Smooth muscle cell (in vitro differentiated cells): ENCODE data around the gene PRXL2A. TPM values are rescaled to one million over a fixed set of nuclear protein-coding genes. Genes with fewer than 3 reads are reported as not detected.

Experiments
- DNase-seq: peaks from one replicate; lab custom pipeline; 2025; ENCODE audit not compliant: unreplicated experiment; lab: John Stamatoyannopoulos, UW
- H2AFZ ChIP-seq: fragments of 200-600 bp; sonication (generic); 2 replicates; pipeline ENCODE4 v1.6.0; 2016; ENCODE audit warnings: antibody characterized with exemption, low read depth, mild to moderate bottlenecking
- H3F3A ChIP-seq: fragments of 200-600 bp; sonication (generic); 2 replicates; pipeline ENCODE4 v1.6.0; 2017; ENCODE audit warnings: antibody characterized with exemption, low read depth
- H3K27ac ChIP-seq: fragments of 200-600 bp; sonication (generic); 2 replicates; pipeline ENCODE4 v1.5.1; 2016; ENCODE audit warnings: low read depth, mild to moderate bottlenecking
- H3K27me3 ChIP-seq: fragments of 200-600 bp; sonication (generic); 2 replicates; pipeline ENCODE4 v1.6.1; 2016; ENCODE audit warnings: low read depth, mild to moderate bottlenecking
- H3K36me3 ChIP-seq: fragments of 200-600 bp; sonication (generic); 2 replicates; pipeline ENCODE4 v1.5.1; 2016; ENCODE audit warnings: low read depth
- H3K4me1 ChIP-seq: fragments of 200-600 bp; sonication (generic); 2 replicates; pipeline ENCODE4 v1.5.1; 2016; ENCODE audit warnings: low read depth
- H3K4me2 ChIP-seq: fragments of 200-600 bp; sonication (generic); 2 replicates; pipeline ENCODE4 v1.6.0; 2016; ENCODE audit warnings: mild to moderate bottlenecking
- H3K4me3 ChIP-seq: fragments of 200-600 bp; sonication (generic); 2 replicates; pipeline ENCODE4 v1.5.1; 2016; ENCODE audit warnings: mild to moderate bottlenecking
- H3K79me2 ChIP-seq: fragments of 200-600 bp; sonication (generic); 2 replicates; pipeline ENCODE4 v1.6.0; 2016; ENCODE audit warnings: low read depth, mild to moderate bottlenecking
- H3K9ac ChIP-seq: fragments of 200-600 bp; sonication (generic); 2 replicates; pipeline ENCODE4 v1.6.0; 2016; ENCODE audit warnings: low read depth
- H3K9me3 ChIP-seq: fragments of 200-600 bp; sonication (generic); replicated peaks from 2 replicates; pipeline ENCODE4 v1.5.1; 2016; ENCODE audit warnings: low read depth
- H4K20me1 ChIP-seq: fragments of 200-600 bp; sonication (generic); 2 replicates; pipeline ENCODE4 v1.6.0; 2016; ENCODE audit warnings: low read depth
- WGBS: methylation state at CpG from one replicate; pipeline ENCODE4 v1.1.7; 2016; ENCODE audit warnings: low lambda C conversion rate; 5-methylcytosine and 5-hydroxymethylcytosine counted together
- polyA plus RNA-seq: library from polyadenylated mRNA; unstranded; fragments of >200 nt; fragmentation: Nextera tagmentation; extraction: Ambion mirVana; gene quantifications from 2 replicates; pipeline ENCODE4 v1.2.1, GENCODE V29; 2016
- total RNA-seq: library from RNA; depleted of rRNA; stranded (reverse); fragments of >200 nt; gene quantifications from 2 replicates; pipeline ENCODE4 v1.2.3, GENCODE V29; 2014
- TF ChIP-seq, protein P1 (sequence below): fragments of 200-600 bp; sonication (generic); IDR thresholded peaks from 2 replicates; pipeline ENCODE4 v1.5.1; 2017; ENCODE audit warnings: borderline replicate concordance, mild to moderate bottlenecking, antibody characterized with exemption; ENCODE audit not compliant: insufficient read depth, poor library complexity, severe bottlenecking

The PRXL2A gene
- total and polyA plus RNA-seq, 2 experiments from 2014 or later: 28.8 to 80.0 TPM

DNA sequence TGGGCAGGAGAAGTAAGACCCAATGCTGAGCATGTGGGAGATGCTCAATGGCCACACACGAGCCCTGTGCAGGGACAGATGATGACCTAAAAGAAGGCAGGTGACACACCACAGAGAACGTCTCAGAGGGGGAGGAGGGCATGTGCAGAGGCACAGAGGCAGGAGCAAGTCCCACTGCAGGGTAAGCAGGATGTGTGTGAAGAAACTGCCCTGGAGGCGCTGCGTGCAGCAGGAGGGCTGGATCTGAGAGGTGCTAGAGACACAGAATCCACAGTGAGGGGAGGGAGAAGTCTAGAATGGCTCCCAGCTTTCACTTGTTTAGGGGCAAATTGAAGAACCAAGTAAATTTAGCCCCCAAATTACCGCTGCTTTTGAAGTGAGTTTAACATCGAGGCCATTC is 36.9 kb upstream of the PRXL2A start:
- H3K4me3 ChIP-seq: no peak overlapping the region
- no peaks in the 10 kb centered on the region for H3F3A ChIP-seq
- TF ChIP-seq, protein P1, sequence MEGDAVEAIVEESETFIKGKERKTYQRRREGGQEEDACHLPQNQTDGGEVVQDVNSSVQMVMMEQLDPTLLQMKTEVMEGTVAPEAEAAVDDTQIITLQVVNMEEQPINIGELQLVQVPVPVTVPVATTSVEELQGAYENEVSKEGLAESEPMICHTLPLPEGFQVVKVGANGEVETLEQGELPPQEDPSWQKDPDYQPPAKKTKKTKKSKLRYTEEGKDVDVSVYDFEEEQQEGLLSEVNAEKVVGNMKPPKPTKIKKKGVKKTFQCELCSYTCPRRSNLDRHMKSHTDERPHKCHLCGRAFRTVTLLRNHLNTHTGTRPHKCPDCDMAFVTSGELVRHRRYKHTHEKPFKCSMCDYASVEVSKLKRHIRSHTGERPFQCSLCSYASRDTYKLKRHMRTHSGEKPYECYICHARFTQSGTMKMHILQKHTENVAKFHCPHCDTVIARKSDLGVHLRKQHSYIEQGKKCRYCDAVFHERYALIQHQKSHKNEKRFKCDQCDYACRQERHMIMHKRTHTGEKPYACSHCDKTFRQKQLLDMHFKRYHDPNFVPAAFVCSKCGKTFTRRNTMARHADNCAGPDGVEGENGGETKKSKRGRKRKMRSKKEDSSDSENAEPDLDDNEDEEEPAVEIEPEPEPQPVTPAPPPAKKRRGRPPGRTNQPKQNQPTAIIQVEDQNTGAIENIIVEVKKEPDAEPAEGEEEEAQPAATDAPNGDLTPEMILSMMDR: no peak
- no peak overlapping the region for H2AFZ ChIP-seq
- 70% methylated on average over 6 of the region's 6 CpGs for WGBS
- H3K79me2 ChIP-seq: no peaks in the 10 kb centered on the region
- H3K27ac ChIP-seq: no peak overlapping the region
- H4K20me1 ChIP-seq: no peaks in the 10 kb centered on the region
- H3K4me1 ChIP-seq: no peaks in the 10 kb centered on the region
- no peaks in the 10 kb centered on the region for H3K27me3 ChIP-seq
- no peak overlapping the region for H3K4me2 ChIP-seq
- DNase-seq: no peak
- no peaks in the 10 kb centered on the region for H3K36me3 ChIP-seq
- peaks cover 4% of the 10 kb centered on the region for H3K9me3 ChIP-seq
- no peak overlapping the region for H3K9ac ChIP-seq

DNA sequence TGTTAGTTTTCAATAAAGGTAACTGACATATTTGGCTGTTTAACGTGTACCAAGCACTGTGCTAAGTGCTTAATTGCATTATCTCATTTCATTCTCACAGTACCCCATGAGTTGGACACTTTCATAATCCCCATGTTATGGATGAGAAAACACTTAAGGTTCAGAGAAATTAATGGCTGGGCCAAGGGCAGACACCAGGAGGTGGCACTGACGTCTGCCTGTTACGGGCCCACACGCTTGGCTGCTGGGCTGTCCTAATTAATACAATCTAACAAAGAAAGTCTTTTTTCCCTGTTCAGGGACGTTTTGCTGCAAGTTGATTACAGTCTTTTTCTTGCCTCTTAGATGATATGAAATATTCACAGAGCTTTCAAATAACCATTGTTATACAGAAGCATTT is 35.7 kb upstream of the PRXL2A start:
- H3K4me2 ChIP-seq: no peak overlapping the region

DNA sequence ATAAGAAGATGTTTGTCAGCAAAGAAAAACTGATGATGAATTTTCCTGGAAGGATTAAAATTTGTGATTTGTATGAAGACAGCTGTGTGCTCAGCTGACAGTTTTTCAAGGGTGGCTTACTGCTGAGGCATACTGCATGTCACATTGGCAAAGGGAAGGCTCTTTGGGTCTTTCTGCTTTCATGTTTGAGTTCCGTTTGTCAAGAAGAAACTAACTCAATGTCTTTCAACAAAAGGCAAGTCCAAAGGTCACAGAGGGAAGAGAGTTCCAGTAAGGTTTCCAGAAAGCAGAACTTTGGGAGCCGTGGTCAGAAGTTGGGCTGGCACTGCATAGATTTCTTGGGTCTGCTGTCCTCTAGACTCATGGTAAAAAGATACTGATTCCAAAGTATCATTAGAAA is 34.8 kb upstream of the PRXL2A start:
- no peaks in the 10 kb centered on the region for H3K36me3 ChIP-seq
- H3K9ac ChIP-seq: no peak overlapping the region
- TF ChIP-seq, protein P1: no peak
- H3K9me3 ChIP-seq: no peaks in the 10 kb centered on the region
- H2AFZ ChIP-seq: no peak overlapping the region
- 85% methylated on average over 2 of the region's 2 CpGs for WGBS
- no peak overlapping the region for H3K4me3 ChIP-seq
- no peak for DNase-seq
- no peaks in the 10 kb centered on the region for H3F3A ChIP-seq
- H3K27me3 ChIP-seq: no peaks in the 10 kb centered on the region
- no peaks in the 10 kb centered on the region for H4K20me1 ChIP-seq
- H3K79me2 ChIP-seq: no peaks in the 10 kb centered on the region
- H3K27ac ChIP-seq: no peak overlapping the region
- no peaks in the 10 kb centered on the region for H3K4me1 ChIP-seq
- no peak overlapping the region for H3K4me2 ChIP-seq

More for the DNA sequence above, 35.7 kb upstream of the PRXL2A start:
- no peaks in the 10 kb centered on the region for H3K9me3 ChIP-seq
- H2AFZ ChIP-seq: no peak overlapping the region
- no peak overlapping the region for H3K27ac ChIP-seq
- WGBS: 82% methylated on average over 5 of the region's 5 CpGs
- H4K20me1 ChIP-seq: no peaks in the 10 kb centered on the region
- no peak overlapping the region for H3K9ac ChIP-seq
- no peaks in the 10 kb centered on the region for H3F3A ChIP-seq
- no peak overlapping the region for H3K4me3 ChIP-seq
- H3K27me3 ChIP-seq: no peaks in the 10 kb centered on the region
- DNase-seq: no peak
- TF ChIP-seq, protein P1: no peak
- no peaks in the 10 kb centered on the region for H3K36me3 ChIP-seq
- H3K4me1 ChIP-seq: no peaks in the 10 kb centered on the region
- no peaks in the 10 kb centered on the region for H3K79me2 ChIP-seq

DNA sequence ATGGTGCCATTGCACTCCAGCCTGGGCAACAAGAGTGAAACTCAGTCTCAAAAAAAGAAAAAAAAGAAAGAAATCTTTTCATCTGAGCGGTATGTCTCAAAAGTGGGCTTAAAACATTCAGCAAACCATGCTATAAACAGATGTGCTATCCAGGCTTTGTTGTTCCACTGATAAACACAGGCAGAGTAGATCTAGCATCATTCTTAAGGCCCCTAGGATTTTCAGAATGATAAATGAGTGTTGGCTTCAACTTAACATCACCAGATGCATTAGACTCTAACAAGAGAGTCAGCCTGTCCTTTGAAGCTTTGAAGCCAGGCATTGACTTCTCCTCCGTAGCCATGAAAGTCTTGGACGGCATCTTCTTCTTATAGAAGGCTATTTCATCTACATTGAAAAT is 28.6 kb upstream of the PRXL2A start:
- Histone ChIP-seq H4K20me1 (no peaks in the 10 kb centered on the region), H3K36me3 (no peaks in the 10 kb centered on the region), H3K79me2 (no peaks in the 10 kb centered on the region), H3K4me2 (no peak overlapping the region), H3K27ac (no peak overlapping the region), H3K27me3 (no peaks in the 10 kb centered on the region), H3K4me3 (no peak overlapping the region), H2AFZ (no peak overlapping the region), H3F3A (no peaks in the 10 kb centered on the region), H3K4me1 (no peaks in the 10 kb centered on the region), H3K9me3 (no peaks in the 10 kb centered on the region), H3K9ac (no peak overlapping the region)
- no peak for DNase-seq
- TF ChIP-seq, protein P1: no peak
- 49% methylated on average over 3 of the region's 3 CpGs for WGBS
